ENCODE results near the gene LIMCH1.
"Not testable (repeated sequence)": the region's sequence is repeated elsewhere in the genome, so short reads cannot be mapped to it uniquely, and the experiment has no call there.

Gene LIMCH1

DNA sequence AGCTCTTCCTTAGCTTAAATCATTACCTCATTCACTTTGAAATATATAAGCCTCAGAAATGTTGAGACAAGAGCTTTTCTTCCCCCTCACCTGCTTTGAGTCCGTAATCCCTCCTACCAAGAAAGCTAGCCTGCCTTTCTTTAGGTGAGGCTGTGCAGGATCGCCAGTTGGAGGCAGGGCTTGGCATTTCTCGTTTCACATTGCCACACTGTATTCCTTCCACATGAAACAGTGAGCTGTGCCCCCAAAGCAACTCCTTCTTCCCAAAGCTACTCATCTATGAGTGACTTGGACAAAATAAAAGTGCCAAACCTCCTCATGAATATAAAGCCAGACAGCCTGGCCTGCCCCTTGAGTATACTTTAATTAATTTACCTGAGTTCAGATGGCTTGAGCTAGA lies 86.8 kb downstream of the LIMCH1 start:
- no peak overlapping the region for H3K27ac Mint-ChIP-seq (ENCODE audit: low read depth)
- H3K36me3 Mint-ChIP-seq (ENCODE audit: insufficient read depth), result no peaks in the 10 kb centered on the region
- ATAC-seq (replicated peaks; ENCODE audit: extremely low read depth, poor library complexity, severe bottlenecking) (no peak), DNase-seq (ENCODE audit: low spot score in 2 of 2) (no peak)
- H3K27me3 Mint-ChIP-seq, result no peaks in the 10 kb centered on the region
- no peaks in the 10 kb centered on the region for H3K4me1 Mint-ChIP-seq
- H3K9me3 Mint-ChIP-seq, result no peaks in the 10 kb centered on the region
- no peak overlapping the region for H3K4me3 Mint-ChIP-seq

DNA sequence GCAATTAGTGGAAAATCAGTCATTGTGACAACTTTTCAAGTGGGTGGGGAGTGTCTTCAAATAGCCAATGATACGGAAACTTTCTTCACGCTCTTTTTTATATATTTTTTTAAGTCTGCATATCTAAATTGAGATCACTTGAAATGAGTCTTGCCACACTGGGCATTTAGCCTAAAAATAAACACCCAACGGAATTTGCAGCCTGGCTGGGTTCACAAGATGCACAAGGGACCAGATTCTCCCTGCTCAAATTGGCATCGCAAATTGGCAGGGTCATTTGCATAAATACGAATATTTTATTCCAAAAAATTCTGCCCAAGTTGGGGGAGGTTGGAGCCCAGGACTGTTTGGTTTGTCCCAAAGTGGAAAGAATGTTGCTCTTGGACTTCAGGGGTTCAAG lies 87.6 kb downstream of the LIMCH1 start:
- Mint-ChIP-seq H3K36me3 (ENCODE audit: insufficient read depth) (no peaks in the 10 kb centered on the region), H3K27ac (ENCODE audit: low read depth) (no peak overlapping the region), H3K27me3 (no peaks in the 10 kb centered on the region), H3K4me3 (no peak overlapping the region), H3K4me1 (no peaks in the 10 kb centered on the region), H3K9me3 (no peaks in the 10 kb centered on the region)
- DNase-seq (ENCODE audit: low spot score in 2 of 2) (no peak), ATAC-seq (replicated peaks; ENCODE audit: extremely low read depth, poor library complexity, severe bottlenecking) (no peak)

DNA sequence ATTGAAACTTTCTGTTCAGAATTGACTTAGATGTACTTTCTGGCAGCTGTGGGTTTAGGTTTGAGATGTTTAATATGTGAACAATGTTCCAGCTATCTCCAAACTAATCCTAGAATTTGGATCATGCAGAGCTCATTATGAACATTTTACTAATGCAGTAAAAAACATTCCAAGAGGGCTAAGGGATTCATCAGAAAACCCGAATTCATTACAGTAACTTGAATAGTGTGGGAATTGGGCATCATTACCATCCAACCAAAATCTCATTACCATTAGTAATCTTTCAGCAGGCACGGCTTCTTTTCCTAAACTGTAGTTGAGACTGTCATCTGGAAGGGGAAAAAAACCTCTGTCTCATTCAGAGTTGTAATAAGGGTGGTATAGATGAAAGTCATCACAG lies 91.0 kb downstream of the LIMCH1 start:
- Mint-ChIP-seq H3K4me3 (no peak overlapping the region), H3K4me1 (no peaks in the 10 kb centered on the region), H3K27ac (ENCODE audit: low read depth) (no peak overlapping the region), H3K36me3 (ENCODE audit: insufficient read depth) (no peaks in the 10 kb centered on the region), H3K27me3 (no peaks in the 10 kb centered on the region), H3K9me3 (no peaks in the 10 kb centered on the region)
- DNase-seq (ENCODE audit: low spot score in 2 of 2) (no peak), ATAC-seq (replicated peaks; ENCODE audit: extremely low read depth, poor library complexity, severe bottlenecking) (no peak)

DNA sequence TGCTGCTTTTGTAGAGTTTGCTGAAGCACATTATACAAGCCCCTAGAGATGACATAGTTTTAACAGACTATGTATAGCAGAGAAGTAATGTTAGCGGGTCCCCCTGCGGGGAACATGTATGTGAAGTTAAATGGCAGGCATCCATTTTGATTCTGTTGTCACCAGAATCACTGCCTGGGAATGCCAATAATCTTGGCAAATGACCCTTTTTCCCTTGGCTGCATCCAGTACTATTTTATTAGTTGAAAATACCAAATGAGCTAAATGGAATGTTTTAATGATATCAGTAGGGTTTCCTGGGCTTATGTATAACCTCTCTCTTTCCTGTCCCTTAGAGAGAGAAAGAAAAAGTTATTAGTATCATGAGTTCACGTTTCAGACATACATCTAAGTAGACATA lies 93.6 kb downstream of the LIMCH1 start:
- H3K4me1 Mint-ChIP-seq, result no peaks in the 10 kb centered on the region

DNA sequence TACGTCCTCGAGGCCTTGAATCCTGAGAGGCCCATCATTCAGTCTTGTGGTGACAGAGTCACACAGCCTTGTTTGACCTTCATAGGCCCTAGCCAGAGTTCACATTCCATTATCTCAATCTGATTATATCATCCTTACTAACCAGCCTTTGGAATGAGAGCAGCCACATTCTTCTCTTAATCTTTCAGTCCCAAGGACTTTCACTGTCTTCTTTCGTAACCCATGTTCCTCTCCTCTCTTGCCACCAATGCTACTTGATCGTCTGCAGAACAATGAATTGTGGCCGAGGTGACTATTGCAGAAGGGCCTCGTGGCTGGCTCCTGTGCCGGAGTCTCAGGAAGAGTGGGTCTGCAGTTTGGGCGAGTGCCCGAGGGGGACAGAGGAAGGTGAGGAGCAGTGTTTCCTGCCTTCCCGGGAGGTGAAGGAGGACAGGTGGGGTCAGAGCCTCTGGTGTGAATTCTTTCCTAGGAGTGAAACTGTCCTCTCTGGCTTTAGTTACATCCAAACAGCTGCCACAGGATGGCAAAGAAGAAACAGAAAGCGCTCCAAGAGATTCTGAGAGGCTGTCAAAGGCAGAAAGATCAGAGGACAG lies 94.6 kb downstream of the LIMCH1 start:
- Mint-ChIP-seq H3K27ac (ENCODE audit: low read depth) (no peak overlapping the region), H3K4me3 (no peak overlapping the region), H3K4me1 (no peaks in the 10 kb centered on the region), H3K27me3 (peaks cover 6% of the 10 kb centered on the region), H3K9me3 (no peaks in the 10 kb centered on the region), H3K36me3 (ENCODE audit: insufficient read depth) (no peaks in the 10 kb centered on the region)
- ATAC-seq (replicated peaks; ENCODE audit: extremely low read depth, poor library complexity, severe bottlenecking) (no peak), DNase-seq (ENCODE audit: low spot score in 2 of 2) (no peak)

More for the DNA sequence above, 93.6 kb downstream of the LIMCH1 start:
- H3K4me3 Mint-ChIP-seq, result no peak overlapping the region
- H3K9me3 Mint-ChIP-seq, result no peaks in the 10 kb centered on the region
- DNase-seq (ENCODE audit: low spot score in 2 of 2) (no peak), ATAC-seq (replicated peaks; ENCODE audit: extremely low read depth, poor library complexity, severe bottlenecking) (no peak)
- H3K36me3 Mint-ChIP-seq (ENCODE audit: insufficient read depth), result no peaks in the 10 kb centered on the region
- no peaks in the 10 kb centered on the region for H3K27me3 Mint-ChIP-seq
- no peak overlapping the region for H3K27ac Mint-ChIP-seq (ENCODE audit: low read depth)

DNA sequence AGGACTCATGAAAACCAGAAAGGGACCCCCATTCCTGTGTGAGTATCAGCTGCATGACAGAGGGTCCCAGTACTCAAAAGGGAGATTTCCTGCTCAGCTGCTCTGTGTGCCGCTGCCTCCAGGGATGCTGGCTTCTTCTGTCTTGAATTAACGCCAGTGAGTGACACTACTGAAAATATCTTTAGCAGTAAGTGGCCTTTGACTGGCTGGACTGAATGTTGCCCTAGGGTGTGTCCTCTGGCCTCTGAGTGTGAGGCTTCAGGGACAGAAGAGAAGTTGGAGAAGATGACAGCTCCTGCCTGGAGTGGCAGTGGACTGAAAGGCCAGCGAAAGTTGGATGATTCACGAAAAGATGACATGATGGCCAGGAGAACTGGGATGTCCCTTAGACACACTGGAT lies 95.4 kb downstream of the LIMCH1 start:
- Mint-ChIP-seq H3K36me3 (ENCODE audit: insufficient read depth) (no peaks in the 10 kb centered on the region), H3K27ac (ENCODE audit: low read depth) (no peak overlapping the region), H3K9me3 (no peaks in the 10 kb centered on the region), H3K4me3 (no peak overlapping the region), H3K4me1 (no peaks in the 10 kb centered on the region), H3K27me3 (peaks cover 13% of the 10 kb centered on the region)
- ATAC-seq (replicated peaks; ENCODE audit: extremely low read depth, poor library complexity, severe bottlenecking) (no peak), DNase-seq (ENCODE audit: low spot score in 2 of 2) (no peak)

DNA sequence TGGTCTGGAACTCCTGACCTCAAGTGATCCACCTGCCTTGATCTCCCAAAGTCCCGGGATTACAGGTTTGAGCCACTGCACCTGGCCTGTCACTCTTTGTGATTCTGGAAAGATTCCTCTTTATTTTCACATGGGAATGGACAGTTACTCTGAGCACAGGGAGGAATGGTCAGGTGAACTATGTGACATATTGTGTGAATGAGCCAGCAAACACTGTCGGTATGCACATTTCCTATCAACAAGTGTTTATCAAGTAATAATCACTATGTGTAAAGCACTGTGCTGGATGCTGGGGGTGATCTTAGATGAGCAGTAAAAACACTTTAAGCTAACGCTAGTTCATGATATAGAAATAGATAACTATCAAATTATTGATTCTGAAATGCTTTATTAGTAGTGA lies 97.5 kb downstream of the LIMCH1 start:
- Mint-ChIP-seq H3K9me3 (no peaks in the 10 kb centered on the region), H3K36me3 (ENCODE audit: insufficient read depth) (no peaks in the 10 kb centered on the region), H3K4me1 (no peaks in the 10 kb centered on the region), H3K27me3 (peaks cover 13% of the 10 kb centered on the region), H3K4me3 (no peak overlapping the region), H3K27ac (ENCODE audit: low read depth) (no peak overlapping the region)
- no peak for DNase-seq (ENCODE audit: low spot score in 2 of 2)
- ATAC-seq (replicated peaks; ENCODE audit: extremely low read depth, poor library complexity, severe bottlenecking), result no peak

DNA sequence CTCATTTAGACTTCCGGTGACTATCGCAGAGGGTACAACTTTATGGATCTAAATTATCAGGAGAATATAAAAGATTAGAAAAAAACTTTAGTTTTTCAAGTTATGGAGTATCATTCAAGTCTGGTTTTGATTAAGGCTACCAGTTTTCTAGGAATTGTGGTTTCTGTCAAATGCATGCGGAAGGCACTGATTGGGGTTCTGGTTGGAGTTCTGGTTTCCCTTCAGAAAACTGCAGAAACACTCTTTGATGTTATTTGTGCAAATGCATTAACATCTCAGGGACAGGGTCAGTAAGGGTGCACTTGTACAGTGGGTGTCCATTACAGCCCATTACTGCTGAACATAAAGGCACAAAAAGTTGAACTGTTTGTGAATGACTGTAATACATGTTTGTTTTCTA lies 100.2 kb downstream of the LIMCH1 start:
- ATAC-seq (replicated peaks; ENCODE audit: extremely low read depth, poor library complexity, severe bottlenecking), result no peak
- no peak for DNase-seq (ENCODE audit: low spot score in 2 of 2)

DNA sequence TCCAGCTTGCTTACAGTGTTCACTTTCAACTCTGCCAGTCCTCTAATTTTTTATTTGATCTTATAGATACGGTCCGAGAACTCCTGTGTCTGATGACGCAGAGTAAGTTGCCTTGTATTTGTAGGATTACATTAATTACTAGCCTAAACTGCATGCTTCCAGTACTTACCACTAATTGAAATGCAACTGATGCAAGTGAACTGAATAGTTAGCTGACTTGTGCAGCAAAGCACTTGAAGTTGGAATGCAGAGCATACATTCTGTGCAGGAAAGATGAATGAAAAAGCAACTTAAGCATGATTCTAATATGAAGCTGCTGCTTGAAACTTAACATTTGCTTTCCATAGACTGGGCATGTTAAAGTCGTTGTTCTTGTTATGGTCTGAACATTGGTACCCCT lies 100.9 kb downstream of the LIMCH1 start:
- no peaks in the 10 kb centered on the region for H3K4me1 Mint-ChIP-seq
- H3K36me3 Mint-ChIP-seq (ENCODE audit: insufficient read depth), result no peaks in the 10 kb centered on the region
- peaks cover 13% of the 10 kb centered on the region for H3K27me3 Mint-ChIP-seq
- DNase-seq (ENCODE audit: low spot score in 2 of 2), result no peak
- H3K9me3 Mint-ChIP-seq, result no peaks in the 10 kb centered on the region
- H3K4me3 Mint-ChIP-seq, result no peak overlapping the region
- ATAC-seq (replicated peaks; ENCODE audit: extremely low read depth, poor library complexity, severe bottlenecking), result no peak
- no peak overlapping the region for H3K27ac Mint-ChIP-seq (ENCODE audit: low read depth)

More for the DNA sequence above, 100.2 kb downstream of the LIMCH1 start:
- Mint-ChIP-seq H3K27ac (ENCODE audit: low read depth) (no peak overlapping the region), H3K36me3 (ENCODE audit: insufficient read depth) (no peaks in the 10 kb centered on the region), H3K4me3 (no peak overlapping the region), H3K4me1 (no peaks in the 10 kb centered on the region), H3K9me3 (no peaks in the 10 kb centered on the region), H3K27me3 (peaks cover 13% of the 10 kb centered on the region)

DNA sequence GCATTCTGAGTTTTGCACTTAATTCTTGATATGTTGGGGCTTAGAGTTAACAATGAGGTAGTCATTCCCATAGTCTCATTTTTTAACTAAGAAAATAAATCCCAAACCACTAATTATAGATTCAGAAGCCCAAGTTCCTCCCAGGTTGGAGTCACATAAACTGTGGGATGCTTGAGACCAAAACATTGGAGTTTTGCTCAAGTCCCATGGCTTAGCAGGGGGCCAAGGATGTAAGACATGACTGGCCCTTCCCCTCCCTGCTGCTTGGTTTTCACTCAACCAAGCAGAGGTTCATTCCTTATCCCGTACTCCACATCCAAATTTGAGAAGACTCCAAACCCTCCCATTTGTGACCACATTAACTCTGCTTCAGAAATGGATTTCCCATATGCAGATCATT lies 101.3 kb downstream of the LIMCH1 start:
- Mint-ChIP-seq H3K4me3 (no peak overlapping the region), H3K9me3 (no peaks in the 10 kb centered on the region), H3K4me1 (no peaks in the 10 kb centered on the region), H3K27ac (ENCODE audit: low read depth) (no peak overlapping the region), H3K36me3 (ENCODE audit: insufficient read depth) (no peaks in the 10 kb centered on the region), H3K27me3 (peaks cover 16% of the 10 kb centered on the region)
- ATAC-seq (replicated peaks; ENCODE audit: extremely low read depth, poor library complexity, severe bottlenecking), result no peak
- DNase-seq (ENCODE audit: low spot score in 2 of 2), result no peak

DNA sequence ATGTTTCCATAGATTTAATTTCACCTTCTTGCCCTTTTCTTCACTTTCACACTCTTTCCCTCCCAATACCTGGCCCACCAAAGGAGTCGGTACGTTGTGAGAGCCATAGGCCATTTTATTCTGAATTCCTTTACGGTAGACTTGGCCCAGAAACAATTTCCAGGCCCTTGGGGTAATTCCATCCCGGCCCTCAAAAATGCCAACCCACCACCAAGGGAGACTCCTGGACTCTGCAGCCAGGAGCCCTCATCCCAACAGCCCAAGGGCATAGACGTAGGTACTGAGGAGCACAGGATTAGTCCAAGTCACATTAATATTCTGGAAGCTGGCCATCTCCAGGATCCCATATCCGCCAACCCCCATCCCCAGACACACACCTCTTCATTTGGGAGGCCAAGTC lies 102.9 kb downstream of the LIMCH1 start:
- H3K9me3 Mint-ChIP-seq, result no peaks in the 10 kb centered on the region
- H3K27ac Mint-ChIP-seq (ENCODE audit: low read depth), result no peak overlapping the region
- H3K27me3 Mint-ChIP-seq, result peaks cover 33% of the 10 kb centered on the region
- H3K4me1 Mint-ChIP-seq, result no peaks in the 10 kb centered on the region
- ATAC-seq (replicated peaks; ENCODE audit: extremely low read depth, poor library complexity, severe bottlenecking) (no peak), DNase-seq (ENCODE audit: low spot score in 2 of 2) (no peak)
- no peak overlapping the region for H3K4me3 Mint-ChIP-seq
- H3K36me3 Mint-ChIP-seq (ENCODE audit: insufficient read depth), result no peaks in the 10 kb centered on the region

DNA sequence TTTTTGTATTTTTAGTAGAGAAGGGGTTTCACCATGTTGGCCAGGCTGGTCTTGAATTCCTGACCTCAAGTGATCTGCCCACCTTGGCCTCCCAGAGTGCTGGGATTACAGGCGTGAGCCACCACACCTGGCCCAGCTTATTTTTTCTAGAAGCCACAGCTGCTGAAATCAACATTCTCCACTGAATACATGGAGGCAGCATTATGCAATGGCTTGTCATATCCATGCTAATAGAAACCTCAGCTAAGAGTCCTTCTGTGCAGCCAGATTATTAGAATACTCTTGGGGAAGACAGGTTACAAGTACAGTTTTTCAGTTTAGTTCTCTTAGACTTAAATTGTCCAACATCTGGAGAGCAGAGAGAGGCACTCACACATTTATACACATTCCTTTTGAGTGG lies 104.8 kb downstream of the LIMCH1 start:
- DNase-seq (ENCODE audit: low spot score in 2 of 2); H3K4me3 Mint-ChIP-seq; H3K27ac Mint-ChIP-seq (ENCODE audit: low read depth); ATAC-seq (replicated peaks; ENCODE audit: extremely low read depth, poor library complexity, severe bottlenecking); H3K4me1 Mint-ChIP-seq; H3K36me3 Mint-ChIP-seq (ENCODE audit: insufficient read depth); H3K9me3 Mint-ChIP-seq: not testable (repeated sequence)
- H3K27me3 Mint-ChIP-seq, result peaks cover 33% of the 10 kb centered on the region

DNA sequence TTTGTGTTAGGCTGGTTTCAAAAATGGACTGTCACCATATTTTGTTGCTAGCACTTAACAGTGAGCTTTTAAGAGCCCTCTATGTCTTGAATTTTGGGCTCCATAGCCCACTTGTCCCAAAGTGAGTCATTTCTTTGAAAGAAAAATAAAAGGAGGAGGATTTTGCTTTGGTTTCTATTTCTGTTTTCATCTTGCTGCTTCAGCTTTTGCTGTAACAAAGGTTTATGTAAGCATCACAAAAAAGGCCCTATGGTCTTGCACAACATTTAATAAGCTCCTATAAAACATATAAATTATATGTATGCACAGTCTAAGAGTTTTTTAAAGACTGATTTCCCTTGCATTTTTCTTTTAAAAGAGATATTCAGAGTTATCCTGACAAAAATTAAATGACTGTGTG lies 105.4 kb downstream of the LIMCH1 start:
- Mint-ChIP-seq H3K4me3 (no peak overlapping the region), H3K27me3 (peaks cover 27% of the 10 kb centered on the region), H3K9me3 (no peaks in the 10 kb centered on the region), H3K4me1 (no peaks in the 10 kb centered on the region), H3K36me3 (ENCODE audit: insufficient read depth) (no peaks in the 10 kb centered on the region), H3K27ac (ENCODE audit: low read depth) (no peak overlapping the region)
- no peak for DNase-seq (ENCODE audit: low spot score in 2 of 2)
- no peak for ATAC-seq (replicated peaks; ENCODE audit: extremely low read depth, poor library complexity, severe bottlenecking)

Measured in central memory CD8-positive, alpha-beta T cell (primary cell).